BE2C (cell line): ENCODE results near the gene CADM1.

Source experiments
- DNase-seq: peaks from one replicate; pipeline ENCODE4 v3.0.0-alpha.2; 2020
- H3K27me3 ChIP-seq: fragments of 250-450 bp; sonication (Bioruptor Pico); 2 replicates; pipeline ENCODE4 v1.5.1; 2020; ENCODE audit warnings: mild to moderate bottlenecking
- H3K36me3 ChIP-seq: fragments of 250-450 bp; sonication (Bioruptor Pico); 2 replicates; pipeline ENCODE4 v1.5.1; 2020; ENCODE audit warnings: mild to moderate bottlenecking
- H3K4me1 ChIP-seq: fragments of 250-450 bp; sonication (Bioruptor Pico); 2 replicates; pipeline ENCODE4 v1.5.1; 2020
- H3K4me3 ChIP-seq: 2 replicates; pipeline ENCODE4 v1.5.1; 2011; ENCODE audit warnings: low read depth, low read length
- H3K9me3 ChIP-seq: fragments of 250-450 bp; sonication (Bioruptor Pico); 2 replicates; pipeline ENCODE4 v1.5.1; 2020
- TF ChIP-seq, protein P1 (sequence below): IDR thresholded peaks from 2 replicates; pipeline ENCODE4 v1.5.1; 2012; ENCODE audit warnings: mild to moderate bottlenecking, low read depth, low read length

The CADM1 gene

DNA sequence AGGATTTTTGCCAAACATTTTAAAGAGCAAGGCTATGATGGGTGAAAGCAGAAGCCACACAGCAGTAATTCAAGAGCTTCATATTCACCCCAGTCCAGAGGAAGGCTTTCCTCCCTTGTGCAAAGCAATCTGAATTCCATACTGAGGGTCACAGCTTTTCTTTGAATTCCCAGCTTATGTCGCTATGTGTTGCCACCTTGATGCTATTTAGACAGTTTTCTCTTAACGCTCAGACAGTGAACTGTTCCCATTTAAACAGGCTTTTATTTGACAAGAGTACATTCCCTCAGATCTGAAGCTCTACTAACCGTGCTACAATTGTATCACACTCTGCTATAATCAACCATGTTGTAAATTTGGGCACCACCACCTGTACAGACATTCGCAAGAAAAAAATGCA is 279.7 kb downstream of the CADM1 start:
- TF ChIP-seq, protein P1, sequence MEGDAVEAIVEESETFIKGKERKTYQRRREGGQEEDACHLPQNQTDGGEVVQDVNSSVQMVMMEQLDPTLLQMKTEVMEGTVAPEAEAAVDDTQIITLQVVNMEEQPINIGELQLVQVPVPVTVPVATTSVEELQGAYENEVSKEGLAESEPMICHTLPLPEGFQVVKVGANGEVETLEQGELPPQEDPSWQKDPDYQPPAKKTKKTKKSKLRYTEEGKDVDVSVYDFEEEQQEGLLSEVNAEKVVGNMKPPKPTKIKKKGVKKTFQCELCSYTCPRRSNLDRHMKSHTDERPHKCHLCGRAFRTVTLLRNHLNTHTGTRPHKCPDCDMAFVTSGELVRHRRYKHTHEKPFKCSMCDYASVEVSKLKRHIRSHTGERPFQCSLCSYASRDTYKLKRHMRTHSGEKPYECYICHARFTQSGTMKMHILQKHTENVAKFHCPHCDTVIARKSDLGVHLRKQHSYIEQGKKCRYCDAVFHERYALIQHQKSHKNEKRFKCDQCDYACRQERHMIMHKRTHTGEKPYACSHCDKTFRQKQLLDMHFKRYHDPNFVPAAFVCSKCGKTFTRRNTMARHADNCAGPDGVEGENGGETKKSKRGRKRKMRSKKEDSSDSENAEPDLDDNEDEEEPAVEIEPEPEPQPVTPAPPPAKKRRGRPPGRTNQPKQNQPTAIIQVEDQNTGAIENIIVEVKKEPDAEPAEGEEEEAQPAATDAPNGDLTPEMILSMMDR: no peak

GRCh38 chr11:115222863-115223530 is 281.2 kb downstream of the CADM1 start:
- peaks cover 41% of the 10 kb centered on the region for H3K36me3 ChIP-seq
- H3K27me3 ChIP-seq: no peaks in the 10 kb centered on the region
- TF ChIP-seq, protein P1: no peak
- H3K4me3 ChIP-seq: no peak overlapping the region
- no peak for DNase-seq
- H3K9me3 ChIP-seq: no peaks in the 10 kb centered on the region
- H3K4me1 ChIP-seq: peaks cover 48% of the 10 kb centered on the region

More for the DNA sequence above, 279.7 kb downstream of the CADM1 start:
- Histone ChIP-seq H3K27me3 (no peaks in the 10 kb centered on the region), H3K36me3 (peaks cover 42% of the 10 kb centered on the region), H3K4me1 (peaks cover 33% of the 10 kb centered on the region), H3K4me3 (no peak overlapping the region), H3K9me3 (no peaks in the 10 kb centered on the region)
- DNase-seq: no peak

GRCh38 chr11:115222218-115222862 is 281.9 kb downstream of the CADM1 start:
- Histone ChIP-seq H3K36me3 (peaks cover 47% of the 10 kb centered on the region), H3K27me3 (no peaks in the 10 kb centered on the region), H3K4me3 (no peak overlapping the region), H3K9me3 (no peaks in the 10 kb centered on the region), H3K4me1 (peaks cover 48% of the 10 kb centered on the region)
- TF ChIP-seq, protein P1: no peak
- no peak for DNase-seq

DNA sequence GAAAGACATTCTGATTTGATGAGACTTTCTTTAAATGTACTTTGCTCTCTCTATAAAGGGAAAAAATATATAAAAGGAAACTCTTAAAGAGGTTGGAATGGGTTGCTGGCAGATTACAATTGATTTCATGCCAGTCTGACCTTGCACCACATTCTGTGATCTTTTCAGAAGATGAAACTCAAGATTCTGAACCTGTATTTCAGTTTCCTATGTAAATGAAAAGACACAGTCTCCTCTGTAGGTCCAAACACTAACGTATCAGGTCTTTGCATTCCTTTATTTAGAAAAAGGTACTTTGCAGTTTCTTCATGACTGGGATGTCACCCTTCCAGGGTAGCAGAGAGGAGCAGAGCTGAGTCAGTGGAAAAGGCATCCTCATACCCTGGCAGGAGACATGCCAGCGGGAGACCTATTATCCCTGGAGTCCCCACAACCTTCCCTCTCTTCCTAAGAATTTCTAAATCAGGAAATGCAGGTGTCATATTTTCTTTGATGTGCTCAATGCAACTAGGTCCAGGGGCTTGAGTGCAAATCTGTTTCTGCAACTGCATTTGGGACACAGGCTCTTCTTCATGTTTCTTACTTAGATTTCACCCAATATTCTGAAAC is 282.6 kb downstream of the CADM1 start:
- peaks cover 51% of the 10 kb centered on the region for H3K36me3 ChIP-seq
- H3K27me3 ChIP-seq: no peaks in the 10 kb centered on the region
- no peak for DNase-seq
- peaks cover 50% of the 10 kb centered on the region for H3K4me1 ChIP-seq
- TF ChIP-seq, protein P1: no peak
- H3K9me3 ChIP-seq: no peaks in the 10 kb centered on the region
- H3K4me3 ChIP-seq: no peak overlapping the region

DNA sequence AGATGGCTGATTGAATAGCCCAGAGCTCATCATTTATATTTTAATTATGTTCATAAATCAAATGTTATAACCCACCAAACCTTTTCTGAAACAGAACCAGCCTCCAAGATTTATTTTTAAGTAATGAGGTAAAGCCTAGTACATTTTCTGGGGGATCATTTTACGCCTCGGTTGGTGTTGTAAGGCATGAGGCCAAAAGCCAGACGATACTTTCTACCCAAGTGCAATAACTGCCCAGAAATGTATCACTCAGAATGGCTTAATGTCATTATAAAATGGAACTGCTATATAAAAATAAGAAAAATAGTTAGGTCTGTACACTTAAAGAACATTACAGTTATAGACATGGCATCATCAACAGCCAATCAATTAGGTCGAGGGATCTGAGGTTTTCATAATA is 283.3 kb downstream of the CADM1 start:
- peaks cover 54% of the 10 kb centered on the region for H3K36me3 ChIP-seq
- H3K4me1 ChIP-seq: peaks cover 50% of the 10 kb centered on the region
- H3K9me3 ChIP-seq: no peaks in the 10 kb centered on the region
- TF ChIP-seq, protein P1: no peak
- no peak overlapping the region for H3K4me3 ChIP-seq
- no peaks in the 10 kb centered on the region for H3K27me3 ChIP-seq
- DNase-seq: no peak

DNA sequence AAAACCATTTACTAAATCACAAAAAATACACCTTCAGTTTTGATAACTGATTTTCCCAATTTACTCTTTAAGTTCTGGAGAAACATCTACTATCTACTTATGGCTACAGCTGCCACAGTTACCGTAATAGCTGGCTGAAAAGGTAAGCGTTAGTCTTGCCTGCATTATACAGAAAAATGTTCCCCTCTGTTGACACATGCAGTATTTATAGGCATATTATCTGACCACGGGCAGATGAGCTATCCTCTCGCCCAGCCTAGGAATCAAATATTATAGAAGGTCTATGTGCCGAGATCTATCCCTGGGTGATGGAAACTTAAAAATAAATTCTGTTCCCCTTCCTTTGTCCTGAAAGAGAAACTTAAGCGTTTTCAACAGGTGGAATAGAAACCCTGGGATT is 283.8 kb downstream of the CADM1 start:
- H3K9me3 ChIP-seq: no peaks in the 10 kb centered on the region
- H3K4me1 ChIP-seq: peaks cover 50% of the 10 kb centered on the region
- peaks cover 53% of the 10 kb centered on the region for H3K36me3 ChIP-seq
- H3K27me3 ChIP-seq: no peaks in the 10 kb centered on the region
- no peak overlapping the region for H3K4me3 ChIP-seq
- no peak for DNase-seq
- TF ChIP-seq, protein P1: no peak
